HepG2 (cell line): ENCODE data around the gene ZCCHC17. TPM values are rescaled to one million over a fixed set of nuclear protein-coding genes. Genes with fewer than 3 reads are reported as not detected.

Experiments
- ASH2L ChIP-seq: fragments of 300-600, 200-600 bp; sonication (generic); IDR thresholded peaks from 2 replicates; pipeline ENCODE4 v1.7.0; 2017; ENCODE audit warnings: low read depth, mild to moderate bottlenecking, moderate library complexity, mixed read lengths, low read length; ENCODE audit not compliant: insufficient read length
- HNRNPUL1 ChIP-seq: fragments of 200-400 bp; formaldehyde crosslinking; IDR thresholded peaks from 2 replicates; pipeline ENCODE4 v1.6.1; 2017; ENCODE audit warnings: low read depth, mild to moderate bottlenecking, low read length, moderate library complexity
- HOXD1 ChIP-seq: sonication (generic); formaldehyde crosslinking; IDR thresholded peaks from 2 replicates; pipeline ENCODE4 v1.5.0; 2020; ENCODE audit warnings: missing genetic modification reagents
- NCOA1 ChIP-seq: sonication (generic); formaldehyde crosslinking; IDR thresholded peaks from 2 replicates; pipeline ENCODE4 v1.9.0; 2021; ENCODE audit warnings: missing genetic modification reagents
- SIN3B ChIP-seq: fragments of 150-350 bp; IDR thresholded peaks from 2 replicates; pipeline ENCODE4 v1.6.1; 2014; ENCODE audit warnings: low read length
- SNAPC4 ChIP-seq: sonication (generic); formaldehyde crosslinking; IDR thresholded peaks from 2 replicates; pipeline ENCODE4 v1.4.0; 2020; ENCODE audit warnings: mild to moderate bottlenecking, missing genetic modification reagents
- USF2 ChIP-seq, 2 experiments: sonication (generic) in 1 of 2; formaldehyde crosslinking in 1 of 2; IDR thresholded peaks; 2 replicates each; pipeline versions ENCODE4 v1.5.1 to v1.6.1; 2011 to 2020; ENCODE audit warnings: borderline replicate concordance in 1 of 2, low read depth in 1 of 2, low read length in 1 of 2, mild to moderate bottlenecking in 1 of 2, missing genetic modification reagents in 1 of 2, moderate library complexity in 1 of 2
- YY1 ChIP-seq: IDR thresholded peaks from 2 replicates; pipeline ENCODE4 v1.6.1; 2011; ENCODE audit warnings: low read length, low read depth, moderate library complexity, mild to moderate bottlenecking; ENCODE audit not compliant: insufficient read depth, insufficient replicate concordance
- ZNF230 ChIP-seq: sonication (generic); formaldehyde crosslinking; IDR thresholded peaks from 2 replicates; pipeline ENCODE4 v1.4.0; 2020; ENCODE audit warnings: mild to moderate bottlenecking, missing genetic modification reagents
- ZNF646 ChIP-seq: sonication (generic); formaldehyde crosslinking; IDR thresholded peaks from 2 replicates; pipeline ENCODE4 v1.9.0; 2021; ENCODE audit warnings: mild to moderate bottlenecking, missing genetic modification reagents
- ZNF776 ChIP-seq: sonication (generic); formaldehyde crosslinking; IDR thresholded peaks from 2 replicates; pipeline ENCODE4 v1.4.0; 2020; ENCODE audit warnings: mild to moderate bottlenecking, missing genetic modification reagents
- polyA plus RNA-seq, 8 experiments: library from polyadenylated mRNA; depleted of rRNA in 3 of 8; stranded (reverse) in 7 of 8; unstranded in 1 of 8; fragments of >200 nt; fragmentation: Illumina TruSeq in 4 of 8; extraction: Trizol in 4 of 8; gene quantifications; 2 replicates each; pipeline versions ENCODE4 v1.2.1 to v1.2.3, GENCODE V29; 2011 to 2016; ENCODE audit warnings: low read depth in 4 of 8, missing spikeins in 1 of 8, mixed read lengths in 1 of 8; ENCODE audit not compliant: insufficient read depth in 1 of 8
- total RNA-seq, 5 experiments: library from RNA; depleted of rRNA; stranded (reverse); fragments of >200 nt; fragmentation: Illumina TruSeq; extraction: Trizol; gene quantifications; 2 replicates each; pipeline ENCODE4 v1.2.3, GENCODE V29; 2016; ENCODE audit warnings: low read depth in 1 of 5
- TF ChIP-seq, protein P1 (sequence below): sonication (generic); formaldehyde crosslinking; IDR thresholded peaks from 2 replicates; pipeline ENCODE4 v1.5.0; 2020; ENCODE audit warnings: missing genetic modification reagents

The ZCCHC17 gene
- total and polyA plus RNA-seq, 2 of the 13 experiments (the other 11 are each of a cell fraction or from before 2014, with no cell fraction given), result 20.5 to 53.0 TPM

DNA sequence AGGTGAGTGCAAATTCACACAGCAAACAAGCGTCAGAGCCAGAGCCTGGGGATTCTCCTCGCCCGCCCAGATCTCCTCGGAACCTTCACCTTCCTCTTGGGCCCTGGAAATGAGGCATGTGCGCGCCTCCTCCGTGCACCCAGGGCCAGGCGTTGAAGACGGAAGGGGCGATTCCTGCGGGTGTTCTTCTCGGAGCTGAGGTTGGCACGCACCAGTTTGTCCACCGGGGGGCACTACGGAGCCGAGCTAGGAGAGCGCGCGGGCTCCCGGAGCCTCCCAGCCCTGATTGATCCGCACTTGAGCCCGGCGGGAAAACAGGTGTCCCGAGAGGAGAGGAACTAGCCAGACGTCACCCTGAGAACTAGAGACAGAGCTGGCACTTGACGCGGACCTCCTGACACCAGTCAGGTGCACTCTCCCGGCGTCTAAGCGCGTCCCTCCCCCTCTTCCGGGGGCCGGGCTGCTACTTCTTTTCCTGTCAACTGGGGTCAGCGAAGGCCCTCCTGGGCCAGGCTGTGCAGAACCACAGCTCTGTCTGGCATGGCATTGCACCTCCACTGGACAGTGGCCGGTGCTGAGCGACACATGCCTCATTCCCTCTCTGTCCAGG is 97.9 kb downstream of the ZCCHC17 start (continued):
- TF ChIP-seq HNRNPUL1 (no peak), USF2 (IDR thresholded peaks at IDR 0.05; ENCODE audit: low read depth, low read length) (no peak), USF2 (CRISPR knock-in tag; IDR thresholded peaks at IDR 0.05; ENCODE audit: borderline replicate concordance) (no peak), NCOA1 (CRISPR knock-in tag) (no peak), SIN3B (no peak), ZNF646 (CRISPR knock-in tag) (no peak), ZNF776 (CRISPR knock-in tag) (no peak), ZNF230 (CRISPR knock-in tag) (no peak), ASH2L (no peak), HOXD1 (CRISPR knock-in tag) (no peak), YY1 (no peak), SNAPC4 (no peak)
- TF ChIP-seq, protein P1, sequence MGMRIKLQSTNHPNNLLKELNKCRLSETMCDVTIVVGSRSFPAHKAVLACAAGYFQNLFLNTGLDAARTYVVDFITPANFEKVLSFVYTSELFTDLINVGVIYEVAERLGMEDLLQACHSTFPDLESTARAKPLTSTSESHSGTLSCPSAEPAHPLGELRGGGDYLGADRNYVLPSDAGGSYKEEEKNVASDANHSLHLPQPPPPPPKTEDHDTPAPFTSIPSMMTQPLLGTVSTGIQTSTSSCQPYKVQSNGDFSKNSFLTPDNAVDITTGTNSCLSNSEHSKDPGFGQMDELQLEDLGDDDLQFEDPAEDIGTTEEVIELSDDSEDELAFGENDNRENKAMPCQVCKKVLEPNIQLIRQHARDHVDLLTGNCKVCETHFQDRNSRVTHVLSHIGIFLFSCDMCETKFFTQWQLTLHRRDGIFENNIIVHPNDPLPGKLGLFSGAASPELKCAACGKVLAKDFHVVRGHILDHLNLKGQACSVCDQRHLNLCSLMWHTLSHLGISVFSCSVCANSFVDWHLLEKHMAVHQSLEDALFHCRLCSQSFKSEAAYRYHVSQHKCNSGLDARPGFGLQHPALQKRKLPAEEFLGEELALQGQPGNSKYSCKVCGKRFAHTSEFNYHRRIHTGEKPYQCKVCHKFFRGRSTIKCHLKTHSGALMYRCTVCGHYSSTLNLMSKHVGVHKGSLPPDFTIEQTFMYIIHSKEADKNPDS, result no peak
